NT2/D1 (cell line): ENCODE results near the gene TAAR9.

Experiments used
- YY1 ChIP-seq: IDR thresholded peaks from 2 replicates; pipeline ENCODE4 v1.6.1; 2011; ENCODE audit not compliant: insufficient read length, insufficient read depth
- ZNF274 ChIP-seq: IDR thresholded peaks from 2 replicates; pipeline ENCODE4 v1.6.1; 2011; ENCODE audit warnings: mild to moderate bottlenecking, low read depth, low read length

DNA sequence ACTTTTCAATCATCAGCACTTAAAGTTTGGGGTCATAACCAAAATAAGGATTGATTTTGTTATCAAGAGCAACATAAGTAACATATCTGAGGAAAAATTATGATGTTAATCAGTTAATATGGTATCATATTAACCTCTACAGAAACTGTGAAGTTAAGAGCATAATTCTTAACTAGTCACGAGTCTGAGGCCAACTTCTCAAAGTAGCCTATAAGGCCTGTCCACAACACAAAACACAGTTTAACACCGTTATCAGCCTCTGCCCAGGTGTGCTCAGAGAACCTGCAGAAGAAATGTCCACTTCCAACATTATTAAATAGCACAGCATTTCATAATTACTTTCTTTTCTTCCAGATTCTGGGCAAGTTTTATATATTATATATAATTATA lies 26.3 kb upstream of the TAAR9 start:
- TF ChIP-seq YY1, result no peak
- no peak for TF ChIP-seq ZNF274
